A172 (cell line): ENCODE data around the gene LCN1. TPM values are rescaled to one million over a fixed set of nuclear protein-coding genes. Genes with fewer than 3 reads are reported as not detected.
A peak's percentile ranks its signal among the peaks of the same experiment; 100 is the strongest.

Experiments used
- DNase-seq: peaks from one replicate; pipeline ENCODE4 v3.0.0-alpha.2; 2015; ENCODE audit warnings: low spot score
- total RNA-seq: library from RNA; depleted of rRNA; stranded (reverse); fragments of >200 nt; shearing (Covaris generic); gene quantifications from 2 replicates; pipeline ENCODE4 v1.2.3, GENCODE V29; 2014; rRNA removed

Gene LCN1
- total RNA-seq, 1 experiment from 2014 or later: 0.47 TPM

DNA sequence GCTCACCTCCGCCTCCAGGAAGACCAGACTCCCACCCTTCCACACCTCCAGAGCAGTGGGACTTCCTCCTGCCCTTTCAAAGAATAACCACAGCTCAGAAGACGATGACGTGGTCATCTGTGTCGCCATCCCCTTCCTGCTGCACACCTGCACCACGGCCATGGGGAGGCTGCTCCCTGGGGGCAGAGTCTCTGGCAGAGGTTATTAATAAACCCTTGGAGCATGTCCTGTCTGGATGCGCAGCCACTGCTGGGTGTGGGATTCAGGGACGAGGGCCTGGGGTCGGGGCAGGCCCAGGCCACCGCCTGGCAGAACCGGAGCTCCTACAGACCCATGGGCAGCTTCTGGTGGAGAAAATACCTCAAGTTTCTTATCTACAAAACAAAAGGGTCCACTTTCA is 45.3 kb downstream of the LCN1 start:
- no peak for DNase-seq

DNA sequence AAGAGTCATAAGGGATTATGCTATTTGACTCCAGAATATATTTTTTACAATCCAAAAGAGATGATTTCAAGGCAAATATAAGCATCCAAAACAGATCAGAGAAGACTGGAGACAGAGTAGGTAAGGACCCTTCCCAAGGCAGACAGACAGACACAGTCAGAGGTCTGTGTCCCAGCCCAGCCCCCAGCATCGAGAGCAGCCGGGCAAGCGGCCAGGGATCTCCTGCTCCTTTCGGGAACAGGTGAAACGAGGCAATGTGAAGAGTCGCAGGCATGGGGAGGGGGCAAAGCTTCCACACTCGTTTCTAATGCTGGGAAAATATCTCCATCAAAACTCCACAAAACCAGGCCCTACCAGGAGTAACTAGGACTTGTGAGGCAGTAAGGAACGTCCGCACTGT is 46.1 kb downstream of the LCN1 start:
- DNase-seq: no peak

GRCh38 chr9:135568026-135568425 is 46.8 kb downstream of the LCN1 start:
- DNase-seq: no peak

GRCh38 chr9:135570456-135570855 is 49.2 kb downstream of the LCN1 start:
- peak; percentile 14 for DNase-seq

- DNase-seq: no peak
Measured at GRCh38 chr9:135572233-135572632, 51.0 kb downstream of the LCN1 start.

GRCh38 chr9:135573124-135573523 is 51.9 kb downstream of the LCN1 start:
- DNase-seq: no peak

DNA sequence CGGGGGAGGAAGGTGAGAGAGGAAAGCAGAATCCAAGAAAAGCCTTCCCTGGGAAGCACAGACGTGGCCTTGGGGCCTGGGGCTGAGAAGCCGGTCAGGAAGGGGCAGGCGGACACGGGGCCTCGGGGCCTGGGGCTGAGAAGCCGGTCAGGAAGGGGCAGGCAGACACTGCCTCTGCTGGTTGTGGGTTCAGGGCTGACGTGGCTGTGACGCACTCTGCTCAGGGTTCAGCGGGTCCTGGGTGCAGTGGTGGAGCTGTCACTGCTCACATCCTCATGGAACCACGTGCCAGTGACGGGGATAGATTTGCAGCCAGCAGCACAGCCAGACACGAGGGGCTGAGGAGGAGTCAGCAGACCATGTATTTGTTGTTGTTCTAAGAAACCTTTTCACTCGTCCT is 53.1 kb downstream of the LCN1 start:
- no peak for DNase-seq

GRCh38 chr9:135574943-135575342 is 53.7 kb downstream of the LCN1 start:
- no peak for DNase-seq

Other genes starting within 250 kb of the LCN1 start
- gene PPP1R26, start 41.7 kb upstream of the LCN1 start, total RNA-seq: 30.9 and 32.7 TPM in 2 replicates
- gene MRPS2, start 20.8 kb upstream of the LCN1 start, total RNA-seq: 52.5 and 54.2 TPM in 2 replicates
- not detected in 2 replicates for gene OBP2A, start 24.7 kb downstream of the LCN1 start, total RNA-seq
- gene PAEP, start 40.3 kb downstream of the LCN1 start, total RNA-seq: not detected in 2 replicates
- gene GLT6D1, start 118.1 kb downstream of the LCN1 start, total RNA-seq: not detected in 2 replicates
- not detected in 2 replicates for gene LCN9, start 141.9 kb downstream of the LCN1 start, total RNA-seq
- gene SOHLH1, start 178.0 kb downstream of the LCN1 start, total RNA-seq: not detected in 2 replicates
- not detected in 2 replicates for gene KCNT1, start 180.7 kb downstream of the LCN1 start, total RNA-seq